Pericardium fibroblast (primary cell): Measurements from ENCODE around the gene TRIAP1. TPM values are rescaled to one million over a fixed set of nuclear protein-coding genes. Genes with fewer than 3 reads are reported as not detected.

ENCODE experiments used
- total RNA-seq: library from RNA; depleted of rRNA; stranded (reverse); fragments of >200 nt; gene quantifications from 2 replicates; pipeline ENCODE4 v1.2.3, GENCODE V29; 2015

Gene TRIAP1
- 36.3 and 41.5 TPM in 2 replicates for total RNA-seq

DNA sequence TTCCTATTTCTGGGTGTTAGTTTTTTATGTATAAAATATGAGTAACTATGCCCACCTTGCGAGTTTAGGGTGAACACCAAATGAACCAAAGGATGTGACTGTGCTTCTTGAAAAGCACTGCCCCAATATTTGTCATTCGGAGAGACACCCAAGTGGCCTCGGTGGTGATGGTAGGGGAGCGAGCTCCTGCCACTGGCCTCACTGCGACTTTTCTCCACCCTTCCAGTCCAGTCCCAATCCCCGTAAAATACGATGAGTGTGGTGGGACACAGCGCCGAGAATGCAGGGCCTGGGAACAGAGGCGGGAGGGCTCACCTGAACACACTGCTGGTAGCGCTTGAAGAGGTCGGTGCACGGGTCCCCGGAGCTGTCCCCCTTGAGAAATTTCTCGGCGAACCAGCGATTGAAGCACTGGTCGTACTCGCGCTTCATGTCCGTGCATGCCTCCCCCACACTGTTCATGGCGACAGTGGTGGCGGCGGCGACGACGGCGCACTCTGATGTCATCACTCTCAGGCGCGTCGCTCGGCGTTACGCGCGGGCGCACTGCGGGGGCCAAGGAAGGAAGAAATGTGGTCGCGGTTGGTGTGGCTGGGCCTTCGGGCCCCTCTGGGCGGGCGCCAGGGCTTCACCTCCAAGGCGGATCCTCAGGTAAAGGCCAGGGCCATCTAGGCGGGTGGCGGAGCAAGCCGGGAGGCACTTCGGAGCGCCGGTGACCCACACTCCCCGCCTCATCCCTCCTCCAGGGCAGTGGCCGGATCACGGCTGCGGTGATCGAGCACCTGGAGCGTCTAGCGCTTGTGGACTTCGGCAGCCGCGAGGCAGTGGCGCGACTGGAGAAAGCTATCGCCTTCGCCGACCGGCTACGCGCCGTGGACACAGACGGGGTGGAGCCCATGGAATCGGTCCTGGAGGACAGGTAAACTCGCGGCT is at the start of gene TRIAP1, which contains the start of gene GATC:
Gene TRIAP1 (minus strand): TSS at position 474 of the 933 bp plus-strand sequence. CDS start 12 bp downstream, at position 462.
Gene GATC (plus strand): TSS at position 534 of the 933 bp plus-strand sequence. CDS start 37 bp downstream, at position 571.

DNA sequence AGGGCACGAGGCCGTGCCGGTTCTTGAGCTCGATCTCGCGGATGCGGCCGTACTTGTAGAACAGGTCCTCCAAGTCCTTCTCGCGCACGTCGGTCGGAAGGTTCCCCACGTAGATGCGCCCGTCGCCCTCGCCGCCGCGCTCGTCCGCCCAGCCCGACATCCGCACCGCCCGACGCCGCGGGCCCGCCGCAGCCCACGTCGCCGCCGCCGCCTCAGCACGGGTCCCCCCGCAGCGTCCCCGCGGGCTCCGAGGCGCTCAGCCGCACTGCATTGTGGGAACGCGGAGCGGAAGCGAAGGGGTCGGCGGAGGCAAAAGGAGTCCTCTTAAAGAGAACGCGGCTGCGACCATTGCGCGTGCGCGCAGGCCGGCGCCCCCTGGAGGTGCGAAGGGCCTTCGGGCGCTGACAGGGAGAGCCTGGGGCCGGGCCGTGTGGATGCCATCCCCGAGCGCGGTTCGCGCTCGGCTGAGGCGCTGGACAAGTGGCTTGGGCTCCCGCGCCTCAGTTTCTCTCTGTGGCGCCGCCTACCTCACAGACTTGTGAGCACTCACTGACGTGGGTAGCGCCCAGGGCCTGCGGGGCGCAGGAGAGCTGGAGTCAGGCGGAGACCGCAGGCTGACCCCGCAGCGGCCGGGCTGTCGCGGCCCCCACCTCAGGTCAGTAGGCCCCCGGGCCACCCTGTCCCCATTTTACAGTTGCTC is 23.4 kb upstream of the TRIAP1 start, which contains the start of gene SRSF9:
Gene SRSF9 (minus strand): TSS at position 299 of the 700 bp plus-strand sequence. CDS start 139 bp downstream, at position 160.

GRCh38 chr12:120437735-120438494 is 8.3 kb downstream of the TRIAP1 start, which contains the start of gene COX6A1:
Gene COX6A1, plus strand, starts transcription at chr12:120438113. Its CDS starts 14 bp downstream, at chr12:120438127.

Other genes with a start within 250 kb of the TRIAP1 start
- gene RPLP0, start 245.3 kb downstream of the TRIAP1 start, total RNA-seq = 6,880 and 9,847 TPM in 2 replicates
- gene PXN, start 180.7 kb downstream of the TRIAP1 start, total RNA-seq = 85.3 and 113 TPM in 2 replicates
- under 0.01 TPM in 2 replicates for gene RNU4-2, start 154.5 kb downstream of the TRIAP1 start, total RNA-seq
- gene RNU4-1, start 153.1 kb downstream of the TRIAP1 start, total RNA-seq = under 0.01 TPM in 2 replicates
- gene SIRT4, start 144.1 kb downstream of the TRIAP1 start, total RNA-seq = 0.35 and 2.0 TPM in 2 replicates
- gene PLA2G1B, start 118.6 kb downstream of the TRIAP1 start, total RNA-seq = not detected in 2 replicates
- not detected in 2 replicates for gene MSI1, start 77.2 kb downstream of the TRIAP1 start, total RNA-seq
- gene COX6A1, start 8.3 kb downstream of the TRIAP1 start, total RNA-seq = 360 and 401 TPM in 2 replicates
- gene GATC, start 60 bp upstream of the TRIAP1 start, total RNA-seq = 16.3 and 19.2 TPM in 2 replicates
- gene SRSF9, start 23.4 kb upstream of the TRIAP1 start, total RNA-seq = 56.5 and 77.6 TPM in 2 replicates
- 221 and 450 TPM in 2 replicates for gene DYNLL1, start 49.7 kb upstream of the TRIAP1 start, total RNA-seq
- gene COQ5, start 82.8 kb upstream of the TRIAP1 start, total RNA-seq = 24.6 and 27.4 TPM in 2 replicates
- 115 and 123 TPM in 2 replicates for gene RNF10, start 88.0 kb upstream of the TRIAP1 start, total RNA-seq
- gene POP5, start 135.0 kb upstream of the TRIAP1 start, total RNA-seq = 26.3 and 29.8 TPM in 2 replicates
- gene CABP1, start 194.2 kb upstream of the TRIAP1 start, total RNA-seq = 0.82 and 4.2 TPM in 2 replicates
- 52.5 and 61.4 TPM in 2 replicates for gene MLEC, start 240.8 kb upstream of the TRIAP1 start, total RNA-seq